HG02970 (cell line): Measurements from ENCODE around the gene EFNA2.
A peak's percentile ranks its signal among the peaks of the same experiment; 100 is the strongest.

Experiments
- ATAC-seq: cut with Tn5 transposase; IDR thresholded peaks from one replicate; pipeline ENCODE4 v1.9.1; 2021; ENCODE audit warnings: mild to moderate bottlenecking, moderate library complexity, moderate number of reproducible peaks; ENCODE audit not compliant: unreplicated experiment, low FRiP score

EFNA2 gene

DNA sequence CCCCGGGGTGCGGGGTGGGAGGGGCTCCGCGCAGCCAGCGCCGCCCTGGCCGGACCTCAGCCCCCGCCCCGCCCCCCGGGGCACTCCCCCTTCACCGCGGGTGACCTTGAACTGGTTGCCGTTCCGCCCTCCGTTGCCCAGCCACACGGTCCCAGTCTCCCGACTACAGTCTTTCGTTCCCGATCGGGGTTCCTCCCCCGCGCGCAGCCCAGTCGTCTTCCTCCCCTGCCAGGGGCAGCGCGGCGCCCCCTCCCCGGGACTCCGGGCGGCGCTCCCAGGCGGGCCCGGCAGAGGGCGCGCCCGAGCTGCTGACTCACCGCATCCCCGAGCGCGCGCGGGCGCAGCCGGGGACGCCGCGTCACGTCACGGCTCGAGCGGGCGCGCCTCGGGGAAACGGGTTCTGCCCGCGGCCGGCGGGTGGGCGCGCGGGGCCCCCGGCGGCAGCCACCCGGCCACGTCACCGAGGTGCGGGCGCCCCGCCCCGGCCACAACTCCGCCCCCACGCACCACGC, 36.8 kb upstream of the EFNA2 start:
- ATAC-seq: peak; percentile 31

DNA sequence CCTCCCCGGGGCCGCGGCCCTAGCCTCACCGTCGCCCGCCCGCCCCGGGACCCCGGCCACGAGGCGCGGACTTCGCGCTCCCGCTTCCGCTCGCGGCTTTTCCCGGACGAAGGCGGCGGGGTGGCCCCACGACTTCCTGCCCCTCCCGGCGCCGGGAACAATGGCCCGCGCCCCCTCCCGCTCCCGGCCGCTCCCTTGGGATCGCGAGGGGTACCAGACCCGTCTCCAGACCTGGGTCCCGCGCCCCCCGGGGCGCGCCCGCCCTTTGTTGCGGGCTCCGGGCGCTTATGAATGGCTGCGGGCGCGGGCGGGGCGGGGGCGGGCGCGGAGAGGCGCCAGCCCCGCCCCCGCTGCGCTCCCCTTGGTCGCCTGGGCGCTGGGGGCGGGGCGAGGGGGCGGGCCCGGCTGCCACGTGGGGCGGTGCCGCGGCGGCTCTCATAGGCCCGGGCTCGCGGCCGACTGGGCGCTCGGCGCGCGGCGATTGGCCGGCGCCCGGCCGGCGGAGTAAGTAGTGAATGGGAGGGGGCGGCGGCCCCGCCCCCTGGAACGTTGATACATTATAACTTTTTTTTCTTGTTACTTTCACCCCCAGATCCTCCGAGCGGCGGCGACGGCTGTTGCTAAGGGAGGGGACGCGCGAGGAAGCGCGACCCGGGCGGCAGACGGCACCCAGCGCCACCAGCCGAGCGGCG, 36.2 kb upstream of the EFNA2 start:
- ATAC-seq: peak; percentile 41

DNA sequence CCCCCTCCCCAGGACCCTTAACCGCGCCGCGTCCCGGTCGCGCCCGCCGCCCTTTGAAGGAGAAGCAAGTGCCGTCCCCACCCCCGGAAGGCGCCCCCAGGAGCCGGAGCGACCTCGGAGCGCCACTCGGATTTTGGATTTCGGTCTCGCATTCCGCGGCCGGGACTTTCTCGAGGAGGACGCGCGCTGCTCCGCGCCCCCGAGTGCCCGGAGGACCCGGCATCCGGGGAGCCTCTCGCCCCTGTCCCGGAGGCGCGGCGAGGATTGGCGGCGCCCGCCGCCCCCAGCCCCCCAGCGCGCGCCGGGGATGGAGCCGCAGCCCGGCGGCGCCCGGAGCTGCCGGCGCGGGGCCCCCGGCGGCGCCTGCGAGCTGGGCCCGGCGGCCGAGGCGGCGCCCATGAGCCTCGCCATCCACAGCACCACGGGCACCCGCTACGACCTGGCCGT, 35.7 kb upstream of the EFNA2 start:
- ATAC-seq: no peak

DNA sequence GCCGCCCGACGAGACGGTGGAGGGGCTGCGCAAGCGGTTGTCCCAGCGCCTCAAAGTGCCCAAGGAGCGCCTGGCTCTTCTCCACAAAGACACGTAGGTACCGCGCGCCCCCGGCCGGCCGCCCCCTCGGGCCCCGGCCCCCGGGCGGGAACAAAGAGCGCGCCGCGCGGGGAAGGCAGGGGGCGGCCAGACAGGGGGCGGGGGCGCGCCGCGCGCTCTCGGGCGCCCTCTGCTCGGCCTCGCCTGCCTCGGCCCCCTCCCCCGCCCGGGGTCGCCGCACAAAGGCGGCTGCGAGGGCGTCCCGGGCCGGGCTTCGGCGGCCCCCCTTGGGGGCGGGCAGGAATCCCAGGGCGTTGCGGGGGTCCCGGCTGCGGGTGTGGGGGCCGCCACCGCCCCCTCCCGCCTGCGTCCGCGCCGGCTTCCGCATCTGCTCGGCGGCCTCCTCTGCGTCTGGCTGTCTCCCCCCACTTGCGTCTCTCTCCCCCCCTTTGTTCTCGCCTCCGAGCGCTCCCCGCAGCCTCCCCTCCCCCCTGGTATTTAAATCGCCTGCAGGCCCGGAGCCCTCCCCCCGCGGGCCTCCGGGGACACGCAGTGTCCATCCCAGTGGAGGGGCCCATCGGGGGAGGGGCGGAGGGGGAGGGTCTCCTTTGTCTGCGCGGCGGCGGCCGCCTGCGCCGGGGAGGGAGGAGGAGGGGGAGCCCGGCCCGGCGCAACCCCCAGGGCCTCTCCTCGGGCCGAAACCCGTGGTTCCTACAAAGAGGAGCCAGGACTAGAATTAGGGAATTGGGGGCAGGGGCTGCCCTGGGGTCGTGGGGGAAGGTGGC, 35.0 kb upstream of the EFNA2 start:
- ATAC-seq: no peak

DNA sequence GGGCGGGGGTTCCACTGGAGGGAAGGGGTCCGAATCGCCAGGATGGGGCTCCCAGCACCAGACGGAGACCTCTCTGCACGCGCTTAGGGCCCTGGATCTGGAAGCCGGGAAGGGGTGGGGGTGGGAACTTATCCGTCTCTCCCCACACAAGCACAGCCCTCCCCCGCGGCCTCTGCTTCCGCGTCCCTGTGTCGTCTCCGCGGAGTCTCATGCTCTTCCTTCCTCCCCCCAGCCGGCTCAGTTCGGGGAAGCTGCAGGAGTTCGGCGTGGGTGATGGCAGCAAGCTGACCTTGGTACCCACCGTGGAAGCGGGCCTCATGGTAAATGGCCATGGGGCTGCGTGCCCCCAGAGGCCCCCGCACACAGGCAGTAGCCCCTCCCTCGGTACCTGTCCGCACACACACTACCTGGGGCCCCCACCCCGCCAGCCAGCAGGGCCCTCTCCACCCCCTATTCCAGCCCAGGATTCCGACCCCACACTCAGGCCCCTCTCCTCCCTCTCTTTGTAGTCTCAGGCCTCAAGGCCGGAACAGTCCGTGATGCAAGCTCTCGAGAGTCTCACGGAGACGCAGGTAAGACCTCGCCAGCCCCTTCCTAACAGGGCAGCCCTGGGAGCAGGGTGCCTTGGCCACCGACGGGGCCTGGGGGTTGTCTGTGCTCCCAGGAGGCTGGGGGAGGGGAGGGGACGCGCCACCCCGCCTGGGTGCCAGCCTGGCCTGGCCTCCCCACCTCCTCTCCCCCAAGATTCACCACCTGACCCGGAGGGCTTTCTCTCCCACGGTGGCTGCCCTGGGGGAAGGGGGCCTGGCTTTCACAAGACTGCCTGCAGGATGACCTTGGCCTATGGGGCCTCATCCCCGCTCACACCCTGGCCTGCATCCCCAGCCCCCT, 34.1 kb upstream of the EFNA2 start:
- no peak for ATAC-seq

DNA sequence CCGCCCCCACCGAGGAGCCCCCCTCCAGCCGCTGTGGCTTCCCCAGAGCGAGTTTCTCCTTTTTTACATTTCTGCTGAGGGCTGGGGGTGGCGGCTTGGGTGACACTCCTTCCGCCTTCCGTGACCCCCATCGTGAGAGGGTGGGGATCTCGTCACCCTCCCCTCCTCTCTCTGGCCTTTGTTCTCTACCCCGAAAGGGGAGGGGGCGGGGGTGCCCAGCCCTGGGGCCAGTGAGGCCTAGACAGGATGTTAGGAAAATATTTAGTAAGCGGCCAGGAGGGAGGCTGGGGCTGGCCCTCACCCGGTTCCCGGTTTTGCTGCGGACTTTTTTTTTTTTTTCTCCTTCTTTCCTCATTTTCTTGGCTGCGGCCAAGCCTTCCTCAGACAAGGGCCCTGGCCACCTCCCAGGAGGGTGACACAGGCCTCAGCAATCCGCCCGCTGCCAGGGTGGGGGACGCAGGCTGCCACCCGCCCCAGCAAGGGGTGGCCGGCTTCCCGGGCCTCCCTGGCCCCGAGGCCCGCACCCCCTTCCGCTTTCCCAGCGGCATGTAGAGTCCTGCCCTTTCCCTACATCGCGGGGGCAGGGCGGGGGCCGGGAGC, 33.4 kb upstream of the EFNA2 start:
- no peak for ATAC-seq

DNA sequence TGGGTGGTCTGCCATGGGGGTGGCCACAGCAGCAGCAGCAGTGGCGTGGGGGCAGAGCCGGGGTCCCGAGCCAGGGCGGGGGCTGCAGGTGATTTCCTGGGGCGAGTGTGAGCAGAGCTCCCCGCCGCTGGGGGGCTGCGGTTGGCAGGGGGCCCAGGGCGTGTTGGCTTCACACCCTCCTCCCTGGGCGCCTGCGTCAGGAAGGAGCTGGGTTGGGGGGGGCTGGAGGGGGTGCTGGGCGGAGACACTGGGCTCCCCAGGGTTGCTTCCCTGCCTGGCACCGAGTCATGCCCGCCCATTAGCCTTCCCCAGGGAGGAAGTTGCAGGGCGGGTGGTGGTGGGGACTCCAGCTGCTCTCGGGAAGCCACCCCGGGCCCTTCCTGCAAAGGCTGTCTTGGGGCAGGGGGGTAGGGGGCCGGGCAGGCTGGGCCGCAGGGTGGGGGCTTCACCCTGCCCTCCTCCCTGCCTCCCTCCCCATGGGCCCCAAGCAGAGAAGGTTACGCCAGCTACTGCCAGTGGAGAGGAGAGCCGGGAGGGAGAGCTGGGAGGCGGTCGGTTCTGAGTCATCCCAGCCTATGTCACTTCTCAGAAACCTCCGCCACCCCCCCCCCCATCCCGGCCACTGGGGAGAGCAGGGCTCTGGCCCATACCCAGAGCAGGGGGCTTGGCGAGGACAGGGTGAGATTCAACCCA, 32.7 kb upstream of the EFNA2 start:
- ATAC-seq: no peak

DNA sequence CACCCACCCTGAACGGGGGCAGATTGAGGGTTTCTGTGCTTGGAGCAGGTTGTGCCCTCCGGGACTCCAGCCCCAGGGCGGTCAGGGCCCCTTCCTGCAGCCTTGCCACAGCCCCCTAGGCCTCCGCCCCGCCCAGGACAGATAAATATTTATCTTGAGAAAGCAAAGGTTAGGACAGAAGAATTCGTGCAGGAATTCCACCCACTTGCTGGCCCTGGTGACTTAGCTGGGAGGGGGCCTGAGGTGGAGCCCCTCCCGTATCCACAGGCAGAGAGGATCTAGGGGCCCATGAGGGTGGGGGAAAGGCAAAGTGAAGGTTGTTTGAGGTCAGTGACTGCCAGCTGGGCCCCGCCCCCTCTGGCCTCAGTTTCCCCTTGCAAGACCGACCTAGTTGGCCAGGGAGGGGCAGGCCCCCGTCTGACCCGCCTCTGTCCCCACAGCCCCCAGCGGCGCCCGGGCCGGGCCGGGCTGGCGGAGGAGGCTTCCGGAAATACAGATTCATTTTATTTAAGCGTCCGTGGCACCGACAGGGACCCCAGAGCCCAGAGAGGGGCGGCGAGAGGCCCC, 32.1 kb upstream of the EFNA2 start:
- no peak for ATAC-seq

DNA sequence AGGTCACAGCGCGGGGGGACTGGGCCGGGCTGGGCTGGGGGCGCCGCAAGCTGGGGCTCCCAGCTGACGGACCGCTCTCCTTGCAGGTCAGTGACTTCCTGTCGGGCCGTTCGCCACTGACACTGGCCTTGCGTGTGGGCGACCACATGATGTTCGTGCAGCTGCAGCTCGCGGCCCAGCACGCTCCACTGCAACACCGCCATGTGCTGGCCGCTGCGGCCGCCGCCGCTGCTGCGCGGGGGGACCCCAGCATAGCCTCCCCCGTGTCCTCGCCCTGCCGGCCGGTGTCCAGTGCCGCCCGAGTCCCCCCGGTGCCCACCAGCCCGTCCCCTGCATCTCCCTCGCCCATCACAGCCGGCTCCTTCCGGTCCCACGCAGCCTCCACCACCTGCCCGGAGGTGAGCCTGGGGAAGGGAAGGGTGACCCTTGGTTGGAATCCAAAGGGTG, 31.6 kb upstream of the EFNA2 start:
- ATAC-seq: no peak

DNA sequence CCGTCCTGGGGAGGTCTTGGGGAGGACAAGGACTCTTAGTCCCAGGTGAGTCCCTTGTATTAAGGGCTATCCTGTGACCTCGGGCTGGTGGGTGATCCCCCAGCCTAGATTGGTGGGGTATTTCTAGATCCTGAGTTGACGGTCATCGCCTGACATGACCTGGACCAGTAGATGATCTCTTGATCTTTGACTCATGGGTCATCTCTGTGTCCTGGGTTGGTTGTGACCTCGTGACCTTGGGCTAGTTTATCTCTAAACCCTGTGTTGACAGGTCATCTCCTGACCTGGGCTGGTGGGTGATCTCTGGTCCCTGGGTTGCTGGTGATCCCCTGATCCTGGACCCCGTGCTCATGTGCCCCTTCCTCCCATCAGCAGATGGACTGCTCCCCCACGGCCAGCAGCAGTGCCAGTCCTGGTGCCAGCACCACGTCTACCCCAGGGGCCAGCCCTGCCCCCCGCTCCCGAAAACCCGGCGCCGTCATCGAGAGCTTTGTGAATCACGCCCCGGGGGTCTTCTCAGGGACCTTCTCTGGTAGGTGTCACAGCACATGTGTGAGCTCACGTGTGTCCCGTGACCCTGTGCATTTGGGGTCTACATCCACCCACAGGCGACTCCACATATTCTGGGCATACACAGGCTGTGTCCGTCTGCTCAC, 31.0 kb upstream of the EFNA2 start:
- ATAC-seq: no peak

DNA sequence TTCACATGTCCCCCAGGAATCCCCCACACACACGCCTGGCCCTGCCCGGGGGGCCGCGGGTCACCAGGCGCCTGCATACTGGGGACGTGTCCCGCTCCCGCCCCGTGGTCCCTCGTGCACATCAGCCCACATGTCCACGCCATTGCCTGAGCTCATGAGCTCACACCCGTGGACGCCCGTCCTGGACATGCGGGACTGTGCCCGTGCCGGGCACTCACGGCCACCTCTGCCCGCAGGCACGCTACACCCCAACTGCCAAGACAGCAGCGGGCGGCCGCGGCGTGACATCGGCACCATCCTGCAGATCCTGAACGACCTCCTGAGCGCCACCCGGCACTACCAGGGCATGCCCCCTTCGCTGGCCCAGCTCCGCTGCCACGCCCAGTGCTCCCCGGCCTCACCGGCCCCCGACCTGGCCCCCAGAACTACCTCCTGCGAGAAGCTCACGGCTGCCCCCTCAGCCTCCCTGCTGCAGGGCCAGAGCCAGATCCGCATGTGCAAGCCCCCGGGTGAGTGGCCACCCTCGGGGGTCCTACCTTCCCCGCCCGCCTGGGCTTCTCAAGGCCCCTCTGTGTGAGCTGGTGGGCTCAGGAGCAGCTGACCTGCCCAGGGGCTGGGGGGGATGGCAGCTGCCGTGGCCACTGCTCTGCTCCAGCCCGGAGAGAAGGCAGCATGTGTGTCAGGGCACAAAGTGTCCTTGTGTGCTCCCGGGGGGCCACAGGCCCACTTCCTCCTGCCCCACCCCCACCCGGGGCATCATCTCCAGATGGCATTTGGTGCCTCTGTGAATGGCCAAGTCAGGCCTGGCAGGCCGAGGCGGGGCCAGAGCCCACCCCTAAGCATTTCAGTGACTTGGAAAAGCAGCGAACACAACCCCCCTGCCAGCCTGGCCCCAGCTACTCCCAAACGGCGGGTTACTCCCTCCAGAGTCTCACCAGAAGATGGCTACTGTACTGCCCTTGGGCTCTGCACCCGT, 30.2 kb upstream of the EFNA2 start:
- no peak for ATAC-seq

DNA sequence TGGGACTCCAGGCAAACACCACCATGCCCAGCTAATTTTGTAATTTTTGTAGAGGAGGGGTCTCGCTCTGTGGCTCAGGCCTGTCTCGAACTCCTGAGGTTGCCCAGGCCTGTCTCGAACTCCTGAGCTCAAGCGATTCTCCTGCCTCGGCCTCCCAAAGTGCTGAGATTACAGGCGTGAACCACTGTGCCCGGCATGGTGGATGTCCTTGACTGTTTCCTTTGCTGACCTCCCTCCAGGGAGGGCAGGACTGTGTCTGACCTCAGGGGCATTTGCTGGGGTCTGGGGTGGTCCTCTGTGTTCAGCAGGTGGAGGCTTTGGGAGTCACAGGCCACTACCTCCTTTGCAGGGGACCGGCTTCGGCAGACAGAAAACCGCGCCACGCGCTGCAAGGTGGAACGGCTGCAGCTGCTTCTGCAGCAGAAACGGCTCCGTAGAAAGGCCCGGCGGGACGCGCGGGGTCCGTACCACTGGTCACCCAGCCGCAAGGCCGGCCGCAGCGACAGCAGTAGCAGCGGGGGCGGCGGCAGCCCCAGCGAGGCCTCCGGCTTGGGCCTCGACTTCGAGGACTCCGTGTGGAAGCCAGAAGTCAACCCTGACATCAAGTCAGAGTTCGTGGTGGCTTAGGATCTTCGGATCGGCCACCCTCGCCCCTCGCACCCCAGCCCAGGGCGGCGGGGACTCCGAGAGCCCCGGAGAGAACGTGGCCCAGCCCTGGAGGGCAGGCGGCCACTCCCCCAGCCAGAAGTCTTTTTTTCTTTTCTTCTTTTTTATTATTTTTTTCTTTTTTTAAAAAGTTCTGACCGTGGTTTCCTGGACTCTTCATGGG, 28.8 kb upstream of the EFNA2 start:
- ATAC-seq: no peak

DNA sequence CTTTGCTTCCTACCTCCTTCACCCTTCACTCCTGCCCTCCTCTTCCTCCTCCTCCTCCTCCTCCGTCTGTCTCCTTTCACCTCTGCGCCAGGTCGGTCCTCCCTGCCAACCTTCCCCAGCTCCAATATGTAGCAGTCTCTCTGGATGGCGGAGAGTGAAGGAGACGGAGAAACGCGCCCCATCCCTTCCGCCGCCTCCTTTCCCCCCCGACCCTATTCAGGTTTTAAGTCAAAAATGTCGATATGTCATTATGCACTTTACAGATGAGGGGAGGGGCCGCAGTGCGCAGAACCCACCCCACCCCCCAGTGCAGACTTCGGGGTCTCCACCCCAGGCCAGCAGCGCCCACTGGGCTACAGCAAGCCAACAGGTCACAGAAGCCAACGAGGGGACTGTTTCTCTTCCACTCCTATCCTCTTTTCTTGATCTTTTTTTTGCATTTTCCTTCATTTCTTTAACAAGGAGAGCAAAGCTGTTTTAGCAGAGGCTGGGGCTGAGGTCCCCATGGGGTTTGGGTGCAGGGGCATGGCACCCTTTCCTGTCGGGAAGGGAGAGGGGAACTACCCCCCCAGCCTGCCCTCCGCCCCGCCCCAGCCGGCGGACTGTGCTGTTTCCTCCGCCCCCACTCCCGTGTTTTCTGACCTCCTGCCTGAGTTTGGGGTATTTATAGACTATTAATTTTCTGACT, 28.1 kb upstream of the EFNA2 start:
- ATAC-seq: no peak

DNA sequence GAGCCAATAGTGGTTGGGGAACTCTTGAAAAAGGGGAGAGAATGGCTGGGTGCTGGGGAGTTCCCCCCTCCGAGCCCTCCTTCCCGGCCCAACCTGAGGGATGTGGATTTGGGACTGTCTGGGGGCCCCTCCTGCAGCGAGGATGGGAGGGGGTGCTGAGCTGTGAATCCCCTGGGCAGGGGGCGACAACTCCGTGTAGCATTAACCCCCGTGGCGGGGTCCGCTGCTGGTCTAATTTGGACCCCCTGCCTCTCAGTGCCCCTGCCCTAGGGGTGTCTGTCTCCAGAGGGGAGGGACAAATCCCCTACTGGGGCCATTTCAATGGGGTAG, 27.5 kb upstream of the EFNA2 start:
- ATAC-seq: no peak

DNA sequence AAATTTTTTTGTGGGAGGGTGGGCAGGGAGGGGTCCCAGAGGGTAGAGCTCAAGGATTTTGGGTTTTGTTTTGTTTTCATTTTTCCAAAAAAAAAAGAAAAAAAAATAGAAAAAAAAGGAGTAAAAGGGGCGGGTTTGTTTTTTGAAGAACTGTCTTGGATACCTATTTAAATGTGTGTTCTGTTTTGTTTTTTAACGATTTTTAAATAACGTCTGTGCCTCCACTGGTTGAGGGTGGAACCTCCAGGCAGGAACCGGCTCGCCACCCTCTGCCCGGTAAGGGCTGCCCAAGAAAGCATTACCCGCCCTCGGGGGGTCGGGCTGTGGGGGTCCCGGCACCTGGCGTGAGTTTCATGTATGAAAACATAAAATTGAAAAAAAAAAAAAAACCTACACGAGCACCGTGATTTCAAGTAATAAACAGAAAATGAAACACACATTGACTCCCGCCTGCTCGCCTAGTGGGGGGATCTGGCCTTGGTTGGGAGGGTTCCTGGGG, 26.9 kb upstream of the EFNA2 start:
- no peak for ATAC-seq

DNA sequence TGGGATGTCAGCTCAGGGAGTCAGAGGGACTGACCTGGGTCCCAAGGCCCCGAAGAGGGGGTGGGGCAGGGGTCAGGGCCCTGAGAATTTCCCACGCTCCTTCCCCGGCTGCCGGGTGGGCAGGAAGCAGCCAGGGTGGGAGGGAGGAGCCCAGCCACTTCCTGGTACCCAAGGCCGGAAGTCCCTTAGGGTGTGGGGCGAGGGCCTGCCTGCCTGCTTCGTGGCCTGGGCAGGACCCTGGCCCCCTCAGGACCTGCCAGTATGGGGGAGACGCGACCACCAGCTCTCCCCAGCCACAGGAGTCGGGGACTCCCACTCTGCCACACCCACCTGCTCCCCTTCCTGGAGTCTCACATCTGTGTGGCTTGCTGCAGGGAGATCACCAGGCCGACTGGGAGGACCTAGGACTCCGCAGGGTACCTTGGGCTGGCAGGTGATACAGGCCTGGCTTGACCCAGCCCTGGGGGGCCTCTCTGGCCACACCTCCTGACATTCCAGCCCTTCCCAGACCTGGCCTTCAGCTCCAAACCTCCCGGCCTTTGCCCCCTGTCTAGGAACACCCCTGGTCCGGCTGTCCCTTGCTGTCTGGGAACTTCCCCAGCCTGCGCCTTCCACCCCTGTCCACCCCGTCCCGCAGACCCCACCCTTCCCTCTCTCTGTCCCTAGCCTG, 26.3 kb upstream of the EFNA2 start:
- peak; percentile 31 for ATAC-seq
